Left cardiac atrium (tissue), 4 donors: ENCODE measurements around the gene MRPL30. TPM values are rescaled to one million over a fixed set of nuclear protein-coding genes. Genes with fewer than 3 reads are reported as not detected.
"Not testable (repeated sequence)": the region's sequence is repeated elsewhere in the genome, so short reads cannot be mapped to it uniquely, and the experiment has no call there.

Experiments used
- ATAC-seq, 2 donors: fragments of 200-7000 bp; cut with Tn5 transposase; one replicate each; pipeline ENCODE4 v1.9.1; 2020; ENCODE audit warnings: mild to moderate bottlenecking in 2 of 2, moderate library complexity in 2 of 2
- DNase-seq: peaks from one replicate; pipeline ENCODE4 v3.0.0-alpha.2; 2020
- intact Hi-C, 2 donors: fragments of 100-400 bp; cut with DNase I; formaldehyde crosslinking; loops; one replicate each; pipeline versions ENCODE4 v1.14.1 to v1.15.1; 2022 to 2023
- long read RNA-seq: library from polyadenylated mRNA; unstranded; transcript quantifications from one replicate; pipeline ENCODE4 v2.0.0, GENCODE V29; 2021
- total RNA-seq, 2 donors: library from RNA; stranded (reverse); fragmentation: NEBNext Ultra II Directional; extraction: Animal tissue kit (Norgen Biotek cat#: 25700); gene quantifications; one replicate each; pipeline ENCODE4 v1.2.1, GENCODE V29; 2021
- donor health status: DM: no; HTN: yes; CAD: no.
- donor health status: DM: no; HTN: yes; CAD: no; lungs with severe emphysema.
- donor health status: DM: yes; HTN: yes; CAD: no.
- donor health status: Dilated cardiomyopathy.

Gene MRPL30
- 10 to 100 TPM; 25.4 to 25.8 TPM for total RNA-seq
- long read RNA-seq, transcript MRPL30-201 (6 exons, 2,605 nt) = major isoform, 26 of 34 reads
- long read RNA-seq, partial matches to known transcripts = 0 of 34 reads
- long read RNA-seq, other reads (novel, unspliced or antisense) = 8 of 34 reads

- ATAC-seq (peak; percentile 99), DNase-seq (peak; percentile 92)
- intact Hi-C loops = loop anchor here in 1 of 2 donors (5.0 kb wide), 2 partner anchors 156 to 311 kb away; partner anchors contain the start of genes EIF5B, REV1 and TXNDC9
Measured at GRCh38 chr2:99180755-99181623, at the start of gene MRPL30, which contains the start of gene MITD1. Gene MRPL30 (plus strand): TSS chr2:99181184. CDS start chr2:99186204, 5,020 bp downstream. Gene MITD1 (minus strand): TSS chr2:99181058. CDS start chr2:99180981, 77 bp downstream.

DNA sequence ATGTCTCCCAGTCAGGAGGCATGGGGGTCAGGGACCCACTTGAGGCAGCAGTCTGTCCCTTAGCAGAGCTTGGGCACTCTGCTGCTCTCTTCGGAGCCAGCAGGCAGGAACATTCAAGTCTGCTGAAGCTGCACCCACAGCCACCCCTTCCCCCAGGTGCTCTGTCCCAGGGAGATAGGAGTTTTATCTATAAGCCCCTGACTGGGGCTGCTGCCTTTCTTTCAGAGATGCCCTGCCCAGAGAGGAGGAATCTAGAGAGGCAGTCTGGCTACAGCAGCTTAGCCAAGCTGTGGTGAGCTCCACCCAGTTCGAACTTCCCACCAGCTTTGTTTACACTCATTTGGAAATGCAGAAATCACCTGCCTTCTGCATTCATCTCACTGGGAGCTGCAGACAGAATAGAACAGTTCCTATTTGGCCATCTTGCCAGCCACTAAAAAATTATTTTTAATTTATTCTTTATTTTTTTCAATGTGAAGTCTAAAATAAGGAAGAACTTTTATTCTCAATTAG lies 45.9 kb upstream of the MRPL30 start:
- DNase-seq, intact Hi-C loops, ATAC-seq: not testable (repeated sequence)

DNA sequence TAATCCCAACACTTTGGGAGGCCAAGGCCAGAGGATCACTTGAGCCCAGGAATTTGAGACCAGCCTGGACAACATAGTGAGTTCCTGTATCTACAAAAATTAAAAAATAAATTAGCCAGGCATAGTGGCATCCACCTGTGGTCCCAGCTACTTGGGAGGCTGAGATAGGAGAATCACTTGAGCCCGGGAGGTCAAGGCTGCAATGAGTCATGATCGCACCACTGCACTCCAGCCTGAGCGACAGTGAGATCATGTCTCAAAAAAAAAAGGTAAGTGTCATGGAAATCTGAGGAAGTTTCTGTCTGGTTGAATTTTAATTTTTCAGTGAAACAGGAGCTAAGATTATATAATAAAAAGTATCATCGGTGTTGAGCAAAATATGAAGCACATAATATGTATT lies 42.0 kb upstream of the MRPL30 start:
- DNase-seq = no peak
- intact Hi-C loops = no loop called here
- ATAC-seq = no peak

GRCh38 chr2:99140056-99140859 lies 40.7 kb upstream of the MRPL30 start:
- intact Hi-C loops = no loop called here
- DNase-seq = no peak
- no peak for ATAC-seq

DNA sequence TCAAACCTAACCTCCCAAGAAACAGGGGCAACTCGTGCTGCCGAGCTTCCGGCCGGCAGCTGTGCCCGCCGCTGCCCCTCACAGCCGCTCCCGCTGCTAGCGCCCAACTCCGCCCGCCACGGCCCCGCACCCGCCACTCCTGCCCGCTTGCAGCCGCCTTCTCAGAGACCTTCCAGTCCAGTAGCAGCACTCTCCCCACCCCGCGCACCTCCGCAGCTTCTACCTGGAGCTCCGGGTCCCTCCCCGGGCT lies 40.2 kb upstream of the MRPL30 start:
- intact Hi-C loops = no loop called here
- DNase-seq (no peak), ATAC-seq (peak; percentile 61 to 66)

DNA sequence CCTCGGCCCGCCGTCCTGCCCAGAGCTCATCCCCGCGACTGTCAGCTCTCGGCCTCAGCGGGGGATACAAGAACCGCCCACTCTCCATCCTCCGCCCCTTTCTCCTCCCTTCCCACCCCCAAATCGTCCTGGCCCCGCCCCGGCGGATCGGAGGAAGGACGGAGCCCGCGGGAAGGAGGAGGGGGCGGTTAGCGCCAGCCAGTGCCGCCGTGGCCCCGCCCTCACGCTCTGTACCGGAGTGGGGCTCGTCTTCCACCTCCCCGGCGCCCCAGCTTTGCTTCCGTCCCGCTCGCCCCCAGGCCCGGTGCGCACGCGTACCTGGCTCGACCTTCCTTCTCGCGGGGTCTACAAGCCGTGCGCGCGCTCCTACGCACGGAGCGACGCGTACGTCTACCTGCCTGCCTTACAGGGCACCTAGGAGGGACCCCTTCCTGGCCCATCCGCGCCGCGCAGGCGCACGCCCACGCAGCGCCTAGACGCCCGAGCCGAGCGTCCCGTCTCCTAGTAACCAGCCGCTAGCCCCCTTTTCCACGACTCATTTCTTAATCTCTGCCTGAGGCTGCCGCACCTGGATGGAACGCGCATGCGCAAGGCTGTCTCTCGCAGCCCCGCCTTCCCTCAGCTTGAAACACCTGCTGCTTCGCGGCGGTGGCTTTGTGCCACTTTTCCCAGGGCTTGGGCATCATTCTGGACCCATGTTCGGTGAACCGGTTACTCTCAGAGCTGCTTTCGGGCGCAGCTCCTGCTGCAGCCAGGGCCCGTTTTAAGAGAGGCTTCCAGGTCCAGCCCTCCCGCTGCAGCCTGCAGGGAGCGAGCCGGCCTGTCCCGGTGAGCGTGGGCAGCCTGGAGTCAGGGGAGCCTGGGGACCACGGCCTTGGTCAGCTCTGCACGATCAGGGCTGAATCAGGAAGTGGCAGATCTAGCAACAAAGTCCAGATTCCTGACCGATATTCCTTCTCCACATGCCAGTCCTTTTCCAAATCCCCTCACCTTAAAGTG lies 39.6 kb upstream of the MRPL30 start, which contains the start of gene C2orf15:
Gene C2orf15, plus strand, starts transcription at position 598 of the 999 bp plus-strand sequence. CDS start 8,852 bp downstream, outside the sequence.
- intact Hi-C loops = no loop called here
- DNase-seq = peak; percentile 94
- peak; percentile 97 to 99 for ATAC-seq

DNA sequence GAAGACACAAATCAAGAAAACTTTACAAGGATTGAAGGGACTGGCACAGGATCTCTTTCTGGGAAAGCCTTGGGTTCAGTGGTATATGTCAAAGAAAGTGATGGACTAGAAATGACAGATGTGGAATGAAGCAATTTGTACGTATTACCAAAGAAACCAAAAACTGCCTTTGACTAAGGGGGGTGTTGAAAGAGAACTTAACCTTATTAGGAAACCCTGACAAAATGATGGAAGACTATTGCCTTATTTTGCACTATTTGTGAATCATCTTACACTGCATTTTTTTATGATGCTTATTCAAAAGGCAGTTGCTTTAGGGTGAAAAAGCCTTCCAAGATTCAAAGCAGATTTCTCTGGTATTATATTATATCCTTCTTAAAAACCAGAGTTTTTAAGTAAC lies 30.3 kb upstream of the MRPL30 start:
- no peak for DNase-seq
- ATAC-seq = no peak
- intact Hi-C loops = no loop called here

GRCh38 chr2:99152199-99152895 lies 28.6 kb upstream of the MRPL30 start:
- no peak for DNase-seq
- no peak for ATAC-seq
- intact Hi-C loops = no loop called here

DNA sequence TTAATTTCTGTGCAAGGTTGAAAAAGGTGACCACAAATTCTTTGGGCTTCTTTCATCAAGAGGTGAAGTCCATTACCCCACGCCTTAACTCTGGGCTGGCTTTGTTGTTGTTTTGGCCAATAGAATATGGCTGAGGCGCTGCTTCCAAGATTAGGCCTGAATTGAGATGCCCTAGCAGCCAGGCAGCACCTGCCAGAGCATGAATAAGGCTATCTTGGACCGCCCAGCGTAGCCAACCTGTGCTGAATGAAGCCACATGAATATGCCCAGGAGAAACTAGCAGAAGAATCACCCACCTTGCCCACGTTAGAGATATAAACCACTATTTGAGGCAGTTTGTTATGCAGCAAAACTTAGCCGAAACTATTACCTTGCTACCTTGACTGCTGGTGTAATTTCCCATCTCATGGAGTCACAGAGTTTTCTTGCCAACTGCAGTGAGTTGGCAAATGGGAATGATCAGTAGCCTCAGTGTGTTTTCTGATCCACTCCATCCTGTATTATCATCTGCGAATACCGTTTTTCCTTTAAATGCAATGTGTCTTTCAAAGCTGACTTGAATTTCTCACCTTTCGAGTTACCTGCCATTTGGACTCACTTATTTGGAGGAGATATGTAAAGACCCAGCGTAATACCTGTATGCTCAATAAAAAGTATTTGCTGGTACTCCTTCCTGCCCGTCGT lies 26.9 kb upstream of the MRPL30 start:
- DNase-seq = no peak
- intact Hi-C loops = no loop called here
- no peak for ATAC-seq

DNA sequence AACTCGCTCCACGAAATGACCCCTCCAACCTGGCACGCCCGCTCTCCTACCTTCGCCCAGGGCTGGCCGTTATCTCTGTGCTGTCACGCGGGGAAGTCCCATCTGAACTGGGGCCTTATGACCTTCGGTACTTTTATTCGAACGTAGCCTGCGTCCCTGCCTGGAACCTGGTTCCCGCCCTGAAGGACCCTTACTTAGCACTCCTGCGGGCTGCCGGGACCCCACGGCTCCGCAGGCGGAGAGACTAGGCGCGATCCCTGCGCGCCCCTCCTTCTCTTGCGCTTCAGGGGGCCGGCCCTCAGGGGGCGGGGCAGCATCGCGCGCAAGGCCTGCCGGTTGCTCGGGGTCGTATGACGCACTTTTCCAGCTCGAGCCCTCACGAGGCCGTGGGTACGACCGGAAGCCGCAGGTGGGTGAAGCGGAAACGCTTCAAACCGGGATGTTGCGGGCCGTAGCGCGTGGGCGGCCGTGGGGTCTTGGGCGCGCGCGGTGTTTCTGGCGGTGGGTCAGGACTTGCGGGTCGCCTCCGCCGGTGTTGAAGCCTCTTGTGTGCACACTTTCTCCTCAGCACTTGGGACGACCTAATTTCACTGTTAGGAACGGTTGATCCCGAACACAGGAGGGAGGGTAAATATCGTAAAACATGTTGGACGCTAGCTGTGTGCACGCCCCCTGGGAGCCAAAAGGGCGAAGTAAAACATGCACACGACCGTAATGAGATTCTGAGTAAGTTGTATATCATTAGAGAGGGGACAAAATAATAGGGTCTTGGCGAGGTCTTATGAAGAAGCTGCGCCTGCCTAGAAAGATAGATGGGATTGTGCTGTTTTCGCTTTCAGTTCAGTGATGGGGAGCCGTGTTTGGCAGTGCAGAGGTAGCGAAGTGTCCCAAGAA lies 26.1 kb upstream of the MRPL30 start, which contains the start of the genes LIPT1 and TSGA10:
Gene LIPT1, plus strand, starts transcription at position 325 of the 894 bp plus-strand sequence. CDS start 6,991 bp downstream, outside the sequence.
Gene TSGA10, minus strand, starts transcription at position 300 of the 894 bp plus-strand sequence. CDS start 45,503 bp downstream, outside the sequence.
- ATAC-seq (peak; percentile 99), DNase-seq (peak; percentile 95)
- intact Hi-C loops = no loop called here

- intact Hi-C loops = no loop called here
- DNase-seq (no peak), ATAC-seq (no peak)
Measured at GRCh38 chr2:99156891-99157290, 24.1 kb upstream of the MRPL30 start.

GRCh38 chr2:99158599-99158998 lies 22.4 kb upstream of the MRPL30 start:
- ATAC-seq (no peak), DNase-seq (no peak)
- intact Hi-C loops = no loop called here

DNA sequence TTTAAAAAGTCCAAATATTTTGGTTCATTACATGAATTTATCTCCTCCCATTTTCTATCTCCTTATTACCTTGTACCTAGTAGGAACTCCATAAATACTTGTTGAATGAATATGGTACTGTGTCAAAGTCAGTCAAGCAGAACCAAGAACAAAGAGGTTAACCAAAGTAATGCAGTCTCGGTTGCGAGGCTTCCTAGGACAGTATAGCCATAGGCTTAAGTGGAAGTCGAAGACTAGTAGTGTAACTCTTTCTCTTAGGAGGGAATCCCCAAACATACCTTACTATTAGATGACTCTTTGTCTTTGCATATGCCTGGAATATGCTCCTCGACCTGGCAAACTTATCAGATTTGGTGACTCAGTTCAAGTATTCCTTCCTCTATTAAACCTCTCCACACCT lies 21.4 kb upstream of the MRPL30 start:
- no peak for ATAC-seq
- no peak for DNase-seq
- intact Hi-C loops = no loop called here

DNA sequence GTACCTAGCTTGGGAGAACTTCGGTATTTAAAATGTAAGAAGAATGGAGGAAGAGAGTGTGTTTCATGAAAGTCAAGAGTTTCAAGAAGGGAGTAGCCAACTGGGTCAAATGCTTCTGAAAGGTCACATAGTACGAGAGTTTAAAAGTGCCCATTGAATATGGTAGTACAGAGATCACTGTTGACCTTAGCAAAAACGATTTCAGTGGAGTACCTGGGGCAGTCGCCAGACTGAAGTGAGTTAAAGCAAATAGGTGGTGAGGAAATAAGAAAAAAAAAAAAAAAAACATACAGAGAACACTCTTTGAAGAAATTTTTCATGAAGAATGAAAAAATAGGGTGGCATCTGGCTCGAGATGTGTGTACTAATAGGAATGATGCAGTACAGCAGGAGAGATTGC lies 14.8 kb upstream of the MRPL30 start:
- no peak for ATAC-seq
- intact Hi-C loops = no loop called here
- no peak for DNase-seq

GRCh38 chr2:99169534-99169933 lies 11.4 kb upstream of the MRPL30 start:
- ATAC-seq (no peak), DNase-seq (no peak)
- intact Hi-C loops = no loop called here
